Measurements from ENCODE around the gene DMAC2L.
"Not testable (repeated sequence)": the region's sequence is repeated elsewhere in the genome, so short reads cannot be mapped to it uniquely, and the experiment has no call there.

DMAC2L gene

GRCh38 chr14:50354527-50354926, 42.4 kb downstream of the DMAC2L start:
- DNase-seq (ENCODE audit: low spot score), result no peak

- DNase-seq (ENCODE audit: low spot score), result no peak
Observed at GRCh38 chr14:50355692-50356091, 43.6 kb downstream of the DMAC2L start.

- not testable (repeated sequence) for DNase-seq (ENCODE audit: low spot score)
Observed at GRCh38 chr14:50356283-50356682, 44.2 kb downstream of the DMAC2L start.

GRCh38 chr14:50357124-50357523, 45.0 kb downstream of the DMAC2L start:
- no peak for DNase-seq (ENCODE audit: low spot score)

GRCh38 chr14:50357753-50358395, 45.8 kb downstream of the DMAC2L start:
- DNase-seq (ENCODE audit: low spot score), result no peak

GRCh38 chr14:50359631-50360030, 47.5 kb downstream of the DMAC2L start:
- DNase-seq (ENCODE audit: low spot score), result no peak

- no peak for DNase-seq (ENCODE audit: low spot score)
Observed at GRCh38 chr14:50360093-50360492, 48.0 kb downstream of the DMAC2L start.

GRCh38 chr14:50360851-50361250, 48.7 kb downstream of the DMAC2L start:
- no peak for DNase-seq (ENCODE audit: low spot score)

- not testable (repeated sequence) for DNase-seq (ENCODE audit: low spot score)
Observed at GRCh38 chr14:50361473-50362403, 49.6 kb downstream of the DMAC2L start.

- no peak for DNase-seq (ENCODE audit: low spot score)
Observed at GRCh38 chr14:50362764-50363713, 50.9 kb downstream of the DMAC2L start.

- DNase-seq (ENCODE audit: low spot score), result no peak
Observed at GRCh38 chr14:50363714-50364111, 51.6 kb downstream of the DMAC2L start.

- no peak for DNase-seq (ENCODE audit: low spot score)
Observed at GRCh38 chr14:50364792-50365191, 52.7 kb downstream of the DMAC2L start.

- not testable (repeated sequence) for DNase-seq (ENCODE audit: low spot score)
Observed at GRCh38 chr14:50365572-50365971, 53.4 kb downstream of the DMAC2L start.

- DNase-seq (ENCODE audit: low spot score), result no peak
Observed at GRCh38 chr14:50366115-50366514, 54.0 kb downstream of the DMAC2L start.

- DNase-seq (ENCODE audit: low spot score), result no peak
Observed at GRCh38 chr14:50366589-50366988, 54.5 kb downstream of the DMAC2L start.

GRCh38 chr14:50371546-50371945, 59.4 kb downstream of the DMAC2L start:
- DNase-seq (ENCODE audit: low spot score), result no peak

- DNase-seq (ENCODE audit: low spot score), result no peak
Observed at GRCh38 chr14:50373959-50374358, 61.8 kb downstream of the DMAC2L start.

GRCh38 chr14:50375760-50376159, 63.6 kb downstream of the DMAC2L start:
- no peak for DNase-seq (ENCODE audit: low spot score)

All from Ammon's horn (tissue), 1 donor.